WTC11 (cell line): ENCODE data around the gene TXNDC5. TPM values are rescaled to one million over a fixed set of nuclear protein-coding genes. Genes with fewer than 3 reads are reported as not detected.

Source experiments
- ATAC-seq: fragments of 200-7000 bp; cut with Tn5 transposase; 2 replicates; pipeline ENCODE4 v1.10.0; 2021; ENCODE audit warnings: mild to moderate bottlenecking, moderate library complexity
- CTCF ChIA-PET: fragments of 300-600 bp; sonication (Branson Sonifier 250); formaldehyde crosslinking; loops from one replicate; lab custom pipeline; 2021; ENCODE audit warnings: antibody characterized with exemption; lab: Charles Lee
- POLR2A ChIA-PET: fragments of 350-600 bp; sonication (Branson Sonifier 250); formaldehyde crosslinking; loops from one replicate; lab custom pipeline; 2021; ENCODE audit warnings: antibody characterized with exemption; lab: Charles Lee
- DNase-seq: peaks from one replicate; pipeline ENCODE4 v3.0.0; 2021; ENCODE audit warnings: low spot score
- H3K27ac Mint-ChIP-seq: 2 replicates; pipeline ENCODE4 v1.8.0; 2021; ENCODE audit warnings: mixed read lengths
- H3K27me3 Mint-ChIP-seq: 2 replicates; pipeline ENCODE4 v1.8.0; 2021; ENCODE audit warnings: low read depth, mild to moderate bottlenecking, moderate library complexity, mixed read lengths
- H3K36me3 Mint-ChIP-seq: 2 replicates; pipeline ENCODE4 v1.8.0; 2021; ENCODE audit warnings: mixed read lengths
- H3K4me1 Mint-ChIP-seq: 2 replicates; pipeline ENCODE4 v1.8.0; 2022; ENCODE audit warnings: mixed read lengths
- H3K4me3 Mint-ChIP-seq: 2 replicates; pipeline ENCODE4 v1.8.0; 2021; ENCODE audit warnings: mild to moderate bottlenecking, moderate library complexity, mixed read lengths
- H3K9me3 Mint-ChIP-seq: 2 replicates; pipeline ENCODE4 v1.8.0; 2021; ENCODE audit warnings: mixed read lengths
- ATF1 ChIP-seq: sonication (generic); formaldehyde crosslinking; IDR thresholded peaks from 2 replicates; pipeline ENCODE4 v1.8.1; 2023; ENCODE audit warnings: mild to moderate bottlenecking, moderate library complexity, missing genetic modification reagents
- CBFB ChIP-seq: sonication (generic); formaldehyde crosslinking; IDR thresholded peaks from 2 replicates; pipeline ENCODE4 v1.8.1; 2022; ENCODE audit warnings: mild to moderate bottlenecking, low read depth, missing genetic modification reagents
- EMX1 ChIP-seq: fragments of 250-450 bp; sonication (Bioruptor Pico); IDR thresholded peaks from 2 replicates; pipeline ENCODE4 v1.8.0; 2021; ENCODE audit warnings: mild to moderate bottlenecking
- GTF2I ChIP-seq: fragments of 250-450 bp; sonication (Bioruptor Pico); conservative IDR thresholded peaks from 2 replicates; pipeline ENCODE4 v1.4.0; 2021; ENCODE audit warnings: mild to moderate bottlenecking
- HMGA2 ChIP-seq: fragments of 250-450 bp; sonication (Bioruptor Pico); IDR thresholded peaks from 2 replicates; pipeline ENCODE4 v1.4.0; 2021; ENCODE audit warnings: mild to moderate bottlenecking, moderate library complexity
- RELA ChIP-seq: sonication (generic); formaldehyde crosslinking; IDR thresholded peaks from 2 replicates; pipeline ENCODE4 v1.8.1; 2022; ENCODE audit warnings: missing genetic modification reagents, mild to moderate bottlenecking, borderline replicate concordance
- SP1 ChIP-seq: sonication (generic); formaldehyde crosslinking; conservative IDR thresholded peaks from 2 replicates; pipeline ENCODE4 v1.8.1; 2022; ENCODE audit warnings: missing genetic modification reagents
- TEAD1 ChIP-seq: sonication (generic); formaldehyde crosslinking; IDR thresholded peaks from 2 replicates; pipeline ENCODE4 v1.8.0; 2022; ENCODE audit warnings: mild to moderate bottlenecking, missing genetic modification reagents
- TEAD4 ChIP-seq: sonication (generic); formaldehyde crosslinking; IDR thresholded peaks from 2 replicates; pipeline ENCODE4 v1.8.0; 2022; ENCODE audit warnings: mild to moderate bottlenecking, missing genetic modification reagents
- ZNF263 ChIP-seq: sonication (generic); formaldehyde crosslinking; IDR thresholded peaks from 2 replicates; pipeline ENCODE4 v1.8.1; 2022; ENCODE audit warnings: low read depth, mild to moderate bottlenecking, moderate library complexity, missing genetic modification reagents
- ZNF317 ChIP-seq: sonication (generic); formaldehyde crosslinking; IDR thresholded peaks from 2 replicates; pipeline ENCODE4 v1.8.1; 2023; ENCODE audit warnings: low read depth, mild to moderate bottlenecking, moderate library complexity, missing genetic modification reagents, borderline replicate concordance
- total RNA-seq: library from RNA; stranded (reverse); gene quantifications from 3 replicates; pipeline ENCODE4 v1.2.3, GENCODE V29; 2021
- TF ChIP-seq, protein P1 (sequence below): sonication (generic); formaldehyde crosslinking; IDR thresholded peaks from 2 replicates; pipeline ENCODE4 v1.8.0; 2022; ENCODE audit warnings: mild to moderate bottlenecking, missing genetic modification reagents
- TF ChIP-seq, protein P2 (sequence below): sonication (generic); formaldehyde crosslinking; IDR thresholded peaks from 2 replicates; pipeline ENCODE4 v1.8.0; 2022; ENCODE audit warnings: mild to moderate bottlenecking, missing genetic modification reagents
- TF ChIP-seq, protein P3 (sequence below): sonication (generic); formaldehyde crosslinking; IDR thresholded peaks from 2 replicates; pipeline ENCODE4 v1.8.1; 2023; ENCODE audit warnings: mild to moderate bottlenecking, moderate library complexity, missing genetic modification reagents
- TF ChIP-seq, protein P4 (sequence below): sonication (generic); formaldehyde crosslinking; IDR thresholded peaks from 2 replicates; pipeline ENCODE4 v1.8.1; 2023; ENCODE audit warnings: mild to moderate bottlenecking, missing genetic modification reagents
- TF ChIP-seq, protein P5 (sequence below): fragments of 250-450 bp; sonication (Bioruptor Pico); IDR thresholded peaks from 2 replicates; pipeline ENCODE4 v1.9.0; 2021; ENCODE audit warnings: mild to moderate bottlenecking
- TF ChIP-seq, protein P6 (sequence below): sonication (generic); formaldehyde crosslinking; conservative IDR thresholded peaks from 2 replicates; pipeline ENCODE4 v1.8.1; 2022; ENCODE audit warnings: mild to moderate bottlenecking, missing genetic modification reagents
- TF ChIP-seq, protein P7 (sequence below): fragments of 250-450 bp; sonication (Bioruptor Pico); IDR thresholded peaks from 2 replicates; pipeline ENCODE4 v1.9.0; 2021; ENCODE audit warnings: mild to moderate bottlenecking, borderline replicate concordance
- TF ChIP-seq, protein P8 (sequence below): sonication (generic); formaldehyde crosslinking; IDR thresholded peaks from 2 replicates; pipeline ENCODE4 v1.8.1; 2023; ENCODE audit warnings: mild to moderate bottlenecking, missing genetic modification reagents

TXNDC5 gene
- total RNA-seq, 1 experiment from 2014 or later = 141 TPM

DNA sequence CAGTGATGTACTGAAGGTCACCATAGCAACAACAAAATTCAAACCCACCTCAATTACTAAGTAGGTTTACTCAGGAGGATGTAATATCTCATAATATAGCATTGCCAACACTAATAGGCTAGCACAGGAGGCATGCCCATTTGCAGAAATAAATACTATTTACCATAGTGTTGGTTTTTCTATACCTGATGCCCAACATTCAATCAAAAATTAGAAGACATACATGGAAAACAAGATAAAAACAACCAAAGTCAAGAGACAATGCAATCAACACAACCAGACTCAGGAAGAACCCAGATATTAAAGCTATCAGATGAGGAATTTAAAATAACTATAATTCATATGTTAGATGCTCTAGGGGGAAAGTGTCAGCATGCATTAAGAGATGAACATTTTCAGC, 14.3 kb upstream of the TXNDC5 start:
- Mint-ChIP-seq H3K36me3 (peaks cover 17% of the 10 kb centered on the region), H3K4me1 (no peaks in the 10 kb centered on the region), H3K27ac (no peak overlapping the region), H3K4me3 (no peak overlapping the region), H3K9me3 (peaks cover 31% of the 10 kb centered on the region), H3K27me3 (peaks cover 5% of the 10 kb centered on the region)
- POLR2A ChIA-PET = no interaction called here
- DNase-seq (no peak), ATAC-seq (no peak)
- CTCF ChIA-PET = no interaction called here
- TF ChIP-seq RELA (CRISPR knock-in tag) = no peak
- TF ChIP-seq, protein P1, sequence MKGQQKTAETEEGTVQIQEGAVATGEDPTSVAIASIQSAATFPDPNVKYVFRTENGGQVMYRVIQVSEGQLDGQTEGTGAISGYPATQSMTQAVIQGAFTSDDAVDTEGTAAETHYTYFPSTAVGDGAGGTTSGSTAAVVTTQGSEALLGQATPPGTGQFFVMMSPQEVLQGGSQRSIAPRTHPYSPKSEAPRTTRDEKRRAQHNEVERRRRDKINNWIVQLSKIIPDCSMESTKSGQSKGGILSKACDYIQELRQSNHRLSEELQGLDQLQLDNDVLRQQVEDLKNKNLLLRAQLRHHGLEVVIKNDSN = no peak
- TF ChIP-seq, protein P2, sequence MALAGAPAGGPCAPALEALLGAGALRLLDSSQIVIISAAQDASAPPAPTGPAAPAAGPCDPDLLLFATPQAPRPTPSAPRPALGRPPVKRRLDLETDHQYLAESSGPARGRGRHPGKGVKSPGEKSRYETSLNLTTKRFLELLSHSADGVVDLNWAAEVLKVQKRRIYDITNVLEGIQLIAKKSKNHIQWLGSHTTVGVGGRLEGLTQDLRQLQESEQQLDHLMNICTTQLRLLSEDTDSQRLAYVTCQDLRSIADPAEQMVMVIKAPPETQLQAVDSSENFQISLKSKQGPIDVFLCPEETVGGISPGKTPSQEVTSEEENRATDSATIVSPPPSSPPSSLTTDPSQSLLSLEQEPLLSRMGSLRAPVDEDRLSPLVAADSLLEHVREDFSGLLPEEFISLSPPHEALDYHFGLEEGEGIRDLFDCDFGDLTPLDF (CRISPR knock-in tag) = no peak
- TF ChIP-seq, protein P3, sequence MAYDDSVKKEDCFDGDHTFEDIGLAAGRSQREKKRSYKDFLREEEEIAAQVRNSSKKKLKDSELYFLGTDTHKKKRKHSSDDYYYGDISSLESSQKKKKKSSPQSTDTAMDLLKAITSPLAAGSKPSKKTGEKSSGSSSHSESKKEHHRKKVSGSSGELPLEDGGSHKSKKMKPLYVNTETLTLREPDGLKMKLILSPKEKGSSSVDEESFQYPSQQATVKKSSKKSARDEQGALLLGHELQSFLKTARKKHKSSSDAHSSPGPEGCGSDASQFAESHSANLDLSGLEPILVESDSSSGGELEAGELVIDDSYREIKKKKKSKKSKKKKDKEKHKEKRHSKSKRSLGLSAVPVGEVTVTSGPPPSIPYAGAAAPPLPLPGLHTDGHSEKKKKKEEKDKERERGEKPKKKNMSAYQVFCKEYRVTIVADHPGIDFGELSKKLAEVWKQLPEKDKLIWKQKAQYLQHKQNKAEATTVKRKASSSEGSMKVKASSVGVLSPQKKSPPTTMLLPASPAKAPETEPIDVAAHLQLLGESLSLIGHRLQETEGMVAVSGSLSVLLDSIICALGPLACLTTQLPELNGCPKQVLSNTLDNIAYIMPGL (CRISPR knock-in tag) = no peak
- no peak for TF ChIP-seq CBFB (CRISPR knock-in tag)
- TF ChIP-seq, protein P4, sequence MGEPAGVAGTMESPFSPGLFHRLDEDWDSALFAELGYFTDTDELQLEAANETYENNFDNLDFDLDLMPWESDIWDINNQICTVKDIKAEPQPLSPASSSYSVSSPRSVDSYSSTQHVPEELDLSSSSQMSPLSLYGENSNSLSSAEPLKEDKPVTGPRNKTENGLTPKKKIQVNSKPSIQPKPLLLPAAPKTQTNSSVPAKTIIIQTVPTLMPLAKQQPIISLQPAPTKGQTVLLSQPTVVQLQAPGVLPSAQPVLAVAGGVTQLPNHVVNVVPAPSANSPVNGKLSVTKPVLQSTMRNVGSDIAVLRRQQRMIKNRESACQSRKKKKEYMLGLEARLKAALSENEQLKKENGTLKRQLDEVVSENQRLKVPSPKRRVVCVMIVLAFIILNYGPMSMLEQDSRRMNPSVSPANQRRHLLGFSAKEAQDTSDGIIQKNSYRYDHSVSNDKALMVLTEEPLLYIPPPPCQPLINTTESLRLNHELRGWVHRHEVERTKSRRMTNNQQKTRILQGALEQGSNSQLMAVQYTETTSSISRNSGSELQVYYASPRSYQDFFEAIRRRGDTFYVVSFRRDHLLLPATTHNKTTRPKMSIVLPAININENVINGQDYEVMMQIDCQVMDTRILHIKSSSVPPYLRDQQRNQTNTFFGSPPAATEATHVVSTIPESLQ (CRISPR knock-in tag) = no peak
- TF ChIP-seq SP1 (CRISPR knock-in tag) = no peak
- TF ChIP-seq, protein P5, sequence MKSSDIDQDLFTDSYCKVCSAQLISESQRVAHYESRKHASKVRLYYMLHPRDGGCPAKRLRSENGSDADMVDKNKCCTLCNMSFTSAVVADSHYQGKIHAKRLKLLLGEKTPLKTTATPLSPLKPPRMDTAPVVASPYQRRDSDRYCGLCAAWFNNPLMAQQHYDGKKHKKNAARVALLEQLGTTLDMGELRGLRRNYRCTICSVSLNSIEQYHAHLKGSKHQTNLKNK (CRISPR knock-in tag) = no peak
- TF ChIP-seq, protein P6, sequence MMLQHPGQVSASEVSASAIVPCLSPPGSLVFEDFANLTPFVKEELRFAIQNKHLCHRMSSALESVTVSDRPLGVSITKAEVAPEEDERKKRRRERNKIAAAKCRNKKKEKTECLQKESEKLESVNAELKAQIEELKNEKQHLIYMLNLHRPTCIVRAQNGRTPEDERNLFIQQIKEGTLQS (CRISPR knock-in tag) = no peak
- no peak for TF ChIP-seq ATF1
- TF ChIP-seq ZNF263 (CRISPR knock-in tag) = no peak
- TF ChIP-seq GTF2I = no peak
- no peak for TF ChIP-seq EMX1 (CRISPR knock-in tag)

DNA sequence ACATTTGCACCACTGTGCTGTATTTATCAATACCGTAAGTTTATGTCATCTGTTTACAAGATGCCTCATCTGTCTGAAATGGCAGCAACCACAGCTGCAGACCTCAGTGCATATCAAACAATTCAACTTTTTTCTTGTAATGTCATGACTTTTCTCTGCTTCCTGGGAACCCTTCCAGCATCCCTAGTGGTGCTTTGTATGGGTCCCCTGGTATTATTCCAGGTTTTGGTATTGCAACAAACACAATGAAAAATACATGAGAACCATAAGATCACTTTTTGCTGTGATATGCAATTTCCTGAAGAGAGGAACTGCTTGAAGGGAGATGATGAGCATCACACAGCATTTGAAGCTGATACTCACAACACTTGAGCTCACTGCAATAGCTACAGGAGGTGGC, 12.0 kb upstream of the TXNDC5 start:
- Mint-ChIP-seq H3K36me3 (peaks cover 17% of the 10 kb centered on the region), H3K27me3 (no peaks in the 10 kb centered on the region; the same call in 1 of the 2 replicates), H3K9me3 (peaks cover 29% of the 10 kb centered on the region), H3K4me1 (no peaks in the 10 kb centered on the region), H3K27ac (no peak overlapping the region), H3K4me3 (no peak overlapping the region)
- no peak for ATAC-seq
- POLR2A ChIA-PET = no interaction called here
- CTCF ChIA-PET = no interaction called here
- no peak for TF ChIP-seq CBFB (CRISPR knock-in tag)
- no peak for TF ChIP-seq HMGA2 (CRISPR knock-in tag)
- TF ChIP-seq TEAD1 (CRISPR knock-in tag) = no peak
- TF ChIP-seq ZNF317 (CRISPR knock-in tag) = no peak
- TF ChIP-seq, protein P7, sequence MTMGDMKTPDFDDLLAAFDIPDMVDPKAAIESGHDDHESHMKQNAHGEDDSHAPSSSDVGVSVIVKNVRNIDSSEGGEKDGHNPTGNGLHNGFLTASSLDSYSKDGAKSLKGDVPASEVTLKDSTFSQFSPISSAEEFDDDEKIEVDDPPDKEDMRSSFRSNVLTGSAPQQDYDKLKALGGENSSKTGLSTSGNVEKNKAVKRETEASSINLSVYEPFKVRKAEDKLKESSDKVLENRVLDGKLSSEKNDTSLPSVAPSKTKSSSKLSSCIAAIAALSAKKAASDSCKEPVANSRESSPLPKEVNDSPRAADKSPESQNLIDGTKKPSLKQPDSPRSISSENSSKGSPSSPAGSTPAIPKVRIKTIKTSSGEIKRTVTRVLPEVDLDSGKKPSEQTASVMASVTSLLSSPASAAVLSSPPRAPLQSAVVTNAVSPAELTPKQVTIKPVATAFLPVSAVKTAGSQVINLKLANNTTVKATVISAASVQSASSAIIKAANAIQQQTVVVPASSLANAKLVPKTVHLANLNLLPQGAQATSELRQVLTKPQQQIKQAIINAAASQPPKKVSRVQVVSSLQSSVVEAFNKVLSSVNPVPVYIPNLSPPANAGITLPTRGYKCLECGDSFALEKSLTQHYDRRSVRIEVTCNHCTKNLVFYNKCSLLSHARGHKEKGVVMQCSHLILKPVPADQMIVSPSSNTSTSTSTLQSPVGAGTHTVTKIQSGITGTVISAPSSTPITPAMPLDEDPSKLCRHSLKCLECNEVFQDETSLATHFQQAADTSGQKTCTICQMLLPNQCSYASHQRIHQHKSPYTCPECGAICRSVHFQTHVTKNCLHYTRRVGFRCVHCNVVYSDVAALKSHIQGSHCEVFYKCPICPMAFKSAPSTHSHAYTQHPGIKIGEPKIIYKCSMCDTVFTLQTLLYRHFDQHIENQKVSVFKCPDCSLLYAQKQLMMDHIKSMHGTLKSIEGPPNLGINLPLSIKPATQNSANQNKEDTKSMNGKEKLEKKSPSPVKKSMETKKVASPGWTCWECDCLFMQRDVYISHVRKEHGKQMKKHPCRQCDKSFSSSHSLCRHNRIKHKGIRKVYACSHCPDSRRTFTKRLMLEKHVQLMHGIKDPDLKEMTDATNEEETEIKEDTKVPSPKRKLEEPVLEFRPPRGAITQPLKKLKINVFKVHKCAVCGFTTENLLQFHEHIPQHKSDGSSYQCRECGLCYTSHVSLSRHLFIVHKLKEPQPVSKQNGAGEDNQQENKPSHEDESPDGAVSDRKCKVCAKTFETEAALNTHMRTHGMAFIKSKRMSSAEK = no peak
- TF ChIP-seq, protein P8, sequence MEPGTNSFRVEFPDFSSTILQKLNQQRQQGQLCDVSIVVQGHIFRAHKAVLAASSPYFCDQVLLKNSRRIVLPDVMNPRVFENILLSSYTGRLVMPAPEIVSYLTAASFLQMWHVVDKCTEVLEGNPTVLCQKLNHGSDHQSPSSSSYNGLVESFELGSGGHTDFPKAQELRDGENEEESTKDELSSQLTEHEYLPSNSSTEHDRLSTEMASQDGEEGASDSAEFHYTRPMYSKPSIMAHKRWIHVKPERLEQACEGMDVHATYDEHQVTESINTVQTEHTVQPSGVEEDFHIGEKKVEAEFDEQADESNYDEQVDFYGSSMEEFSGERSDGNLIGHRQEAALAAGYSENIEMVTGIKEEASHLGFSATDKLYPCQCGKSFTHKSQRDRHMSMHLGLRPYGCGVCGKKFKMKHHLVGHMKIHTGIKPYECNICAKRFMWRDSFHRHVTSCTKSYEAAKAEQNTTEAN = no peak
- TF ChIP-seq TEAD4 = no peak
- TF ChIP-seq, protein P2 (CRISPR knock-in tag) = no peak
- no peak for DNase-seq
